Rectal smooth muscle tissue (tissue), 1 donor: ENCODE data around the gene RIBC1.
"Not testable (repeated sequence)": the region's sequence is repeated elsewhere in the genome, so short reads cannot be mapped to it uniquely, and the experiment has no call there.

ENCODE experiments used
- H3K27ac ChIP-seq: one replicate; pipeline ENCODE4 v1.7.0; 2013; ENCODE audit warnings: low read depth, low read length, inconsistent platforms
- H3K27me3 ChIP-seq: one replicate; pipeline ENCODE4 v1.7.0; 2013; ENCODE audit warnings: low read length; ENCODE audit not compliant: control insufficient read depth, insufficient read depth
- H3K36me3 ChIP-seq: one replicate; pipeline ENCODE4 v1.7.0; 2013; ENCODE audit warnings: low read length; ENCODE audit not compliant: control insufficient read depth, insufficient read depth
- H3K4me1 ChIP-seq: one replicate; pipeline ENCODE4 v1.7.0; 2013; ENCODE audit warnings: low read length; ENCODE audit not compliant: control insufficient read depth, insufficient read depth
- H3K4me3 ChIP-seq: one replicate; pipeline ENCODE4 v1.7.0; 2013; ENCODE audit warnings: low read length
- H3K9ac ChIP-seq: one replicate; pipeline ENCODE4 v1.7.0; 2013; ENCODE audit warnings: low read length

The RIBC1 gene

GRCh38 chrX:53440101-53440500 is 17.4 kb downstream of the RIBC1 start:
- Histone ChIP-seq H3K27me3 (no peaks in the 10 kb centered on the region), H3K4me1 (no peaks in the 10 kb centered on the region), H3K27ac (no peak overlapping the region), H3K36me3 (no peaks in the 10 kb centered on the region), H3K9ac (no peak overlapping the region), H3K4me3 (peak overlapping the region; percentile 61)

GRCh38 chrX:53440621-53441517 is 18.2 kb downstream of the RIBC1 start:
- Histone ChIP-seq H3K27ac (peak overlapping the region; percentile 10), H3K9ac (no peak overlapping the region), H3K4me3 (peak overlapping the region; percentile 61), H3K27me3 (no peaks in the 10 kb centered on the region), H3K4me1 (no peaks in the 10 kb centered on the region), H3K36me3 (no peaks in the 10 kb centered on the region)

DNA sequence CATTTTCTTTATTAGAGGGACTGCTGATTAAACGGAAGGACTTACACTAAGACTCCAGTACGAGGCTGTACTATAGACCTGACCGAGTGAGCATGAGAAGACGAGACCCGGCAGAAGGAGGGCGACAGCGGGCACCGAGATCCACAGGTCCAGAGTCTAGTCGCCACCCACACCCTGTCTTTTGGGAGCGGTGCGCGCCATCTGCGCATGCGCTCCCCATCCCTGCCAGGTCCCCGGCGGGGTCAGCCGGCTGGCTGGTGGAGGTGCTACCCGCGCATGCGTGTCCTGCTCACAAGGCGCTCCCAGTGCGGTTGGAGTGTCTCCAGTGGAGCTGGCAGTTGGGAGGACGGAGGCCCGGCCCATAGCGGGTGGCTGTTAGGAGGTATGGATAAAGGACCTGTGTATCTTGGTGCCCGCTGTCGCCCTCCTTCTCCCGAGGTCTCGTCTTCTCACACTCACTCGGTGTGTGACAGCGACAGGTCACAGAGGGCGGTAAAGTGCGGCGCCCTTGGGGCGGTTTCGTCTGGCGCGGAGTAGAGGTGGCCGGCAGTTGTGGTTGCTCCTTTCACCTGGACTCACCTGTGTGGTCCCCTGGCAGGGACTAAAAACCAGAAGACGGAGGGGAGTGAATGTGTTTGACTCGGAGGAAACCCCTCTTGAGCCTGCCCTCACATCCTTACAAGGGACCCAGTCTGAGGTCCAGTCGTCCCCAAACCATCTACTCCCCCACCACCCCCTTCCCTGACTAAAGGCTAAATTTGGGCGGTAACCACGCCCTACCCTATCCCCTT is 19.1 kb downstream of the RIBC1 start:
- no peaks in the 10 kb centered on the region for H3K36me3 ChIP-seq
- peak overlapping the region; percentile 13 for H3K9ac ChIP-seq
- H3K27ac ChIP-seq, result no peak overlapping the region
- no peaks in the 10 kb centered on the region for H3K4me1 ChIP-seq
- H3K4me3 ChIP-seq, result peak overlapping the region; percentile 61
- no peaks in the 10 kb centered on the region for H3K27me3 ChIP-seq

DNA sequence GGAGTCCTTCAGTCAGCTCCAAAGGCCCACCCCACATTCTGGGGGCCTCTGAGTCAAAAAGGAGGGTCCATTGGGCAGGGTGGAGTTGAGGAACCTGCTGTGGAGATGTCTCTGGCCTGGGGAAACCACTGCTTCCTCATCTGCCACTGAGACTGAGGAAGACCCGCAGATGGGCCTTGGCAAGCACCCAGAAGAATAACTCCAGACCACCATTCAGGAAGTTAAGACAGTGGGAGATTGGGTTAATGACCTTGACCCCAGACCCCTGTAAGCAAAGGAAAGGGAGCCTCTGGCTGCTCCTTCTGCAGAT is 19.6 kb downstream of the RIBC1 start:
- H3K27ac ChIP-seq, result no peak overlapping the region
- H3K9ac ChIP-seq, result no peak overlapping the region
- no peaks in the 10 kb centered on the region for H3K27me3 ChIP-seq

DNA sequence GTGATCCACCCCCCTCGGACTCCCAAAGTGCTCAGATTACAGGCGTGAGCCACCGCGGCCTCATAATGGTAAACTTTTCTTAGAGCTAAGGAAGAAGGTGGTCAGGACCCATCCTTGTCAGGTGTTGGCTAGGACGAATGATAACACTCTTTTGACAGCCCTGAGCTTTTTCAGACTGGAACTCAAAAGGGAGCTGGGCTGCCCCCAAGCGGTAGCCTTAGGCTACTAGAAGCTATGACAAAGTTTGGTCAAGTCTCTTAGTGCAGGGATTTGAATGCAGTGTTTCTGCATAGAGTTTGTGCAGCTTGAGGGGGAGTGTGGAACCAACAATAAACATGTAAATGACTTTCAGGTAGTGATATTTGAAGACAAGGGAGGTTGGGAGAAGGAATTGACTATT is 23.3 kb downstream of the RIBC1 start:
- H3K27me3 ChIP-seq, result no peaks in the 10 kb centered on the region
- H3K9ac ChIP-seq, result no peak overlapping the region
- H3K27ac ChIP-seq, result no peak overlapping the region
- no peaks in the 10 kb centered on the region for H3K36me3 ChIP-seq
- no peak overlapping the region for H3K4me3 ChIP-seq
- H3K4me1 ChIP-seq, result no peaks in the 10 kb centered on the region

More for the DNA sequence above, 19.6 kb downstream of the RIBC1 start:
- peak overlapping the region; percentile 61 for H3K4me3 ChIP-seq
- no peaks in the 10 kb centered on the region for H3K4me1 ChIP-seq
- H3K36me3 ChIP-seq, result no peaks in the 10 kb centered on the region

GRCh38 chrX:53447441-53447840 is 24.8 kb downstream of the RIBC1 start:
- Histone ChIP-seq H3K36me3 (no peaks in the 10 kb centered on the region), H3K9ac (no peak overlapping the region), H3K27me3 (no peaks in the 10 kb centered on the region), H3K27ac (no peak overlapping the region), H3K4me1 (no peaks in the 10 kb centered on the region), H3K4me3 (no peak overlapping the region)

- no peaks in the 10 kb centered on the region for H3K27me3 ChIP-seq
- no peak overlapping the region for H3K27ac ChIP-seq
- no peak overlapping the region for H3K9ac ChIP-seq
- H3K36me3 ChIP-seq, result no peaks in the 10 kb centered on the region
- H3K4me3 ChIP-seq, result no peak overlapping the region
- no peaks in the 10 kb centered on the region for H3K4me1 ChIP-seq
These were observed 27.0 kb downstream of the RIBC1 start for GRCh38 chrX:53449632-53450031.

- no peaks in the 10 kb centered on the region for H3K27me3 ChIP-seq
- no peak overlapping the region for H3K27ac ChIP-seq
- H3K4me3 ChIP-seq, result no peak overlapping the region
- H3K9ac ChIP-seq, result no peak overlapping the region
- H3K36me3 ChIP-seq, result no peaks in the 10 kb centered on the region
- H3K4me1 ChIP-seq, result no peaks in the 10 kb centered on the region
These were observed 30.1 kb downstream of the RIBC1 start for GRCh38 chrX:53452812-53453211.

DNA sequence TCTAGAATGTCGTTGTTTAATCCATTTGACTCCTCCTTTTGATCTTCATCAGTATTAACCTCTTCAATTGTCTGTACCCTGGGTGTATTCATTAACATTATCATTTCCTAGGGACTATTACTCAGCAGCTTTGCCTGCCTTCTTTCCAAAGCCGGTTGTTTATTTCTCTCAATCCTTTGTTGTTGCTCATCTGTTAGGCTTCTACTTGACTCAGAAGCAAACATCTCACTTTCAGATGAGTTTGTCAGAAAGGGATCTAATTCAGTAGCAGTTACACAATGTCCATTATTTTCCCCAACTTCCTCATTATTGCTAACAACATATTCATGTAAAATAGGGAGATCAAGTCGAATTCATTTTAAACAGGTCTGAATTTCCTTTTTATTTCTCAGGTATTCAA is 33.6 kb downstream of the RIBC1 start:
- no peaks in the 10 kb centered on the region for H3K27me3 ChIP-seq
- H3K36me3 ChIP-seq, result no peaks in the 10 kb centered on the region
- no peaks in the 10 kb centered on the region for H3K4me1 ChIP-seq
- no peak overlapping the region for H3K9ac ChIP-seq
- no peak overlapping the region for H3K4me3 ChIP-seq
- no peak overlapping the region for H3K27ac ChIP-seq

DNA sequence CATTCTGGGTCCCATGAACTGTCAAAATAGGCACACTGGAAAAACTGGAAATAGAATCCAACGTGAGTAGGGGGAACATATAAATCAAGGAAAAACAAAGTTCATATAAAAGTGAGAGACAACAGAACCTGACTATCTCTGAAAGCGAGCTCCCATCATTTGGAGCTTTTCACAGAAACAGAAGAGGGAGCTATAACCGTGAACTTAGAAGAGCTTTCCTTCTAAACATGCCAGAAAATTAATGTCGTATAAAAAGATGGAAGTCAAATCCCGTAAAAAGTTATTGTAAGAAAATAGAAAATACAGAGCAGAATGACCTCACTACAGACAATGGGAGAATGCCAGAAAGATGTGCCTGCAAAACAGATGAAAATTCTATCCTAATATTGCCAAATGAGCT is 35.4 kb downstream of the RIBC1 start:
- H3K4me1 ChIP-seq, result no peaks in the 10 kb centered on the region
- no peaks in the 10 kb centered on the region for H3K27me3 ChIP-seq
- no peaks in the 10 kb centered on the region for H3K36me3 ChIP-seq
- no peak overlapping the region for H3K4me3 ChIP-seq
- no peak overlapping the region for H3K9ac ChIP-seq
- H3K27ac ChIP-seq, result no peak overlapping the region

GRCh38 chrX:53468659-53469058 is 46.0 kb downstream of the RIBC1 start:
- H3K4me3 ChIP-seq, H3K27me3 ChIP-seq, H3K27ac ChIP-seq, H3K36me3 ChIP-seq, H3K4me1 ChIP-seq, H3K9ac ChIP-seq: not testable (repeated sequence)

GRCh38 chrX:53471346-53471745 is 48.7 kb downstream of the RIBC1 start:
- Histone ChIP-seq H3K4me3 (no peak overlapping the region), H3K4me1 (no peaks in the 10 kb centered on the region), H3K27ac (no peak overlapping the region), H3K27me3 (peaks cover 7% of the 10 kb centered on the region), H3K9ac (no peak overlapping the region), H3K36me3 (no peaks in the 10 kb centered on the region)
